BJ (cell line): ENCODE measurements around the gene DOCK4. TPM values are rescaled to one million over a fixed set of nuclear protein-coding genes. Genes with fewer than 3 reads are reported as not detected.
A peak's percentile ranks its signal among the peaks of the same experiment; 100 is the strongest.

Experiments
- CTCF ChIA-PET: fragments of 350-600 bp; formaldehyde crosslinking; extraction: SDS; loops from one replicate; lab custom pipeline; 2021; ENCODE audit warnings: antibody characterized with exemption, inconsistent platforms; lab: Yijun Ruan, JAX
- POLR2A ChIA-PET: fragments of 300-600 bp; sonication (Branson Sonifier 250); formaldehyde crosslinking; extraction: SDS; loops from one replicate; lab custom pipeline; 2021; ENCODE audit warnings: antibody characterized with exemption; lab: Charles Lee
- DNase-seq: peaks from one replicate; pipeline ENCODE4 v3.0.0-alpha.2; 2011; ENCODE audit warnings: low read depth
- H3K27me3 ChIP-seq: 2 replicates; pipeline ENCODE4 v1.6.0; 2011; ENCODE audit warnings: low read length; ENCODE audit not compliant: control insufficient read depth, insufficient read depth
- H3K36me3 ChIP-seq: 2 replicates; pipeline ENCODE4 v1.5.1; 2011; ENCODE audit warnings: low read length; ENCODE audit not compliant: control insufficient read depth, insufficient read depth
- H3K4me3 ChIP-seq: 2 replicates; pipeline ENCODE4 v1.5.1; 2011; ENCODE audit warnings: low read depth, mild to moderate bottlenecking, control low read depth, low read length
- polyA plus RNA-seq: library from polyadenylated mRNA; depleted of rRNA; stranded (reverse); fragments of >200 nt; gene quantifications from 2 replicates; pipeline ENCODE4 v1.2.3, GENCODE V29; 2011
- TF ChIP-seq, protein P1 (sequence below): IDR thresholded peaks from 2 replicates; pipeline ENCODE4 v1.5.1; 2011; ENCODE audit warnings: low read depth, mild to moderate bottlenecking, control low read depth, inconsistent platforms, low read length, moderate library complexity; ENCODE audit not compliant: insufficient read depth

The DOCK4 gene
- polyA plus RNA-seq, 1 experiment: 0.15 TPM

DNA sequence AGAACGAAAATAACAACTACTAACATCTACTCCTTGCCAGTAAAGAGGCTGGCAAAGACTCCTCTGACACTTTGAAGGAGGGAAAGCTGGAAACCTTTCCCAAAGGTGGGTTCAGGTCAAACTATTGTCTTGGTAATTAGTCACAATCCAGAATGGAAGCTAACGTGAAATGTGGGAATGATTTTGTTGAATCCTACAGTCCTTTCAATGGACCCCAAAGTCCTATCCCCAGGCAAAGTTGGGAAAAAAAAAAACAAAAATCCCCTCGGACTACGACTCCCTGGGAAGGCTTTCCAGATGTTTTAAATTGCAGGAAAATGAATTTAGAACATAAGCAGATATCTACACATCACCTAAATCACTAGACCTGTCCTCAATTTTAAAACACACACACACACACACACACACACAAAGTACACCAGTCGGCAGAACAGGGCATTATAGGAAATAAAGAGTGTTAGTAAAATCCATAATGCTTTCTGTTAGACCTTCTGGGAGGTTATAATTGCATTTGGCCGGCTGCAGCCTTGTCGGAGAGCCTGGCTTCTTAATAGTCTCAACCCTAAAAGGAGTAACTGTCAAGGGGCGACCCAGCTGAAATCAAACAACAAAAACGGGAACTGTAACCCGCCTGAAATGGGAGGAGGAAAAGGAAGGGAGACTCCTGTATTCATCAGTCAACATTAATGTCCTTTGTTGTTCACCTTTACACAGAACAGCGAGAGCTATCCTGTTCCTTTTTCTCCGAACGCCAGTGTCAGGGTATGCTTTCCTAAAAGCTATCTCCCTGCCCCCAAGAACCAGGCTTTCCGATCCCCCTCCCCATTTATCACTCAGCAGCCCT, 1.5 kb downstream of the DOCK4 start:
- peak overlapping the region; percentile 80 for H3K4me3 ChIP-seq
- DNase-seq: no peak
- TF ChIP-seq, protein P1, sequence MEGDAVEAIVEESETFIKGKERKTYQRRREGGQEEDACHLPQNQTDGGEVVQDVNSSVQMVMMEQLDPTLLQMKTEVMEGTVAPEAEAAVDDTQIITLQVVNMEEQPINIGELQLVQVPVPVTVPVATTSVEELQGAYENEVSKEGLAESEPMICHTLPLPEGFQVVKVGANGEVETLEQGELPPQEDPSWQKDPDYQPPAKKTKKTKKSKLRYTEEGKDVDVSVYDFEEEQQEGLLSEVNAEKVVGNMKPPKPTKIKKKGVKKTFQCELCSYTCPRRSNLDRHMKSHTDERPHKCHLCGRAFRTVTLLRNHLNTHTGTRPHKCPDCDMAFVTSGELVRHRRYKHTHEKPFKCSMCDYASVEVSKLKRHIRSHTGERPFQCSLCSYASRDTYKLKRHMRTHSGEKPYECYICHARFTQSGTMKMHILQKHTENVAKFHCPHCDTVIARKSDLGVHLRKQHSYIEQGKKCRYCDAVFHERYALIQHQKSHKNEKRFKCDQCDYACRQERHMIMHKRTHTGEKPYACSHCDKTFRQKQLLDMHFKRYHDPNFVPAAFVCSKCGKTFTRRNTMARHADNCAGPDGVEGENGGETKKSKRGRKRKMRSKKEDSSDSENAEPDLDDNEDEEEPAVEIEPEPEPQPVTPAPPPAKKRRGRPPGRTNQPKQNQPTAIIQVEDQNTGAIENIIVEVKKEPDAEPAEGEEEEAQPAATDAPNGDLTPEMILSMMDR: no peak
- POLR2A ChIA-PET: interaction anchor here (0.6 kb wide), 2 partner anchors 12 to 156 kb away, joined by 3 to 4 read pairs; no protein-coding TSS in a partner anchor
- H3K36me3 ChIP-seq: no peaks in the 10 kb centered on the region
- H3K27me3 ChIP-seq: no peaks in the 10 kb centered on the region; the same call in 1 of the 2 replicates
- CTCF ChIA-PET: interaction anchor here (1.0 kb wide), 1 partner anchor 10 kb away, joined by 3 read pairs; no protein-coding TSS in a partner anchor

DNA sequence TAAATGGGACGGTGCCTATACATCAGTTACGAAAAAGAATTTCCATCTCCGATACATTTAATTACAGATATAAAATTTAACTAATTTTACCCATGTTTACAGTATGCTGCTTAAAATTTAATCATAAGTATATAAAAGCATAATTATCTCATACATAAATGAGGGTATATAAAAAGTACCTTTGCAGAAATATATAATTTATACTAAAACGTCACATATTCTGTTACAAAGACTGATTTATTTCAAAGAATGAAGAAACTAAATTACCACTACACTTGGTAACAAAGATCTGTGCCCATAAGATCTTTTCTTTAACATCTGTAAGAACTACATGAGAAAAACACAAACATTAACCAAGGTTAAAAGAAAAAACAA, 2.8 kb downstream of the DOCK4 start:
- TF ChIP-seq, protein P1: no peak
- DNase-seq: no peak
- H3K4me3 ChIP-seq: no peak overlapping the region
- ChIA-PET POLR2A (no interaction called here), CTCF (interaction anchor here (0.9 to 1.1 kb wide), 2 partner anchors 9 to 167 kb away, joined by 3 read pairs; no protein-coding TSS in a partner anchor)
- H3K27me3 ChIP-seq: no peaks in the 10 kb centered on the region; the same call in 1 of the 2 replicates
- no peaks in the 10 kb centered on the region for H3K36me3 ChIP-seq

DNA sequence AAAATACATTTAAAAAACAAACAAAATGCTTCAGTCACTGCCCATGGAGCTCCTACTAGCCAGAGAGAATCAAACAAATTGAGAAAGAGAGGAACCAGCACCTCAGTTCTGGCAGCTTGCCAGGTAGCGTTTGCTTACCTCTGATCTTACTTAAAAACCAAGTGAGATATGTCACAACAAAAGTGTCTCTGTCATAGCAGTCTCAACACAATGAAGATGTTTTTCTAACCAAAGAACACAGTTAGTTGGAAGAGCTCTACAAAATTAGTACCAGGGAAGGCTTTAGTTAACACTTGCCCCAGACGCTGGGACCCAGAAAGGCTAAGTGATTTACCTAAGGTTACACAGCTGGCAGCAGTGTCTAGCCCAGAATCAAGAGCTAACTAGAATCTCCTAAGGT, 3.4 kb downstream of the DOCK4 start:
- no peaks in the 10 kb centered on the region; the same call in 1 of the 2 replicates for H3K27me3 ChIP-seq
- DNase-seq: no peak
- CTCF ChIA-PET: interaction anchor here (0.6 to 1.1 kb wide), 2 partner anchors 126 to 168 kb away, joined by 3 read pairs; no protein-coding TSS in a partner anchor
- H3K36me3 ChIP-seq: no peaks in the 10 kb centered on the region
- TF ChIP-seq, protein P1: no peak
- POLR2A ChIA-PET: no interaction called here
- H3K4me3 ChIP-seq: no peak overlapping the region

DNA sequence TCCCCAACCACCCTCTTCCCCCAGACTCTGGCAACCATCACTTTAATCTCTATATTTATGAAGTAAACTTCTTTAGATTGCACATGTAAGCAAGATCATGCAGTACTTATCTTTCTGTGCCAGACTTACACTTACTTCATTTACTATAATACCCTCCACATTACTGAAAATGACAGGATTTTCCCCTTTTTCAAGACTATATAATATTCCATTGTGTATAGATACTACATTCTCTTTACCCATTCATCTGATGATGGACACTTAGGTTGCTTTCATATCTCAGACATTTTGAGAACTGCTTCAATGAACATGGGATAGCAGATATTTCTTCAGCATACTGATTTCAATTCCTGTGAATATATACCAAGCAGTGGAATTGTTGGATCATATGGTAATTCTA, 4.4 kb downstream of the DOCK4 start:
- Histone ChIP-seq H3K4me3 (no peak overlapping the region), H3K36me3 (no peaks in the 10 kb centered on the region), H3K27me3 (no peaks in the 10 kb centered on the region; the same call in 1 of the 2 replicates)
- no peak for DNase-seq
- POLR2A ChIA-PET: no interaction called here
- TF ChIP-seq, protein P1: no peak
- CTCF ChIA-PET: no interaction called here

DNA sequence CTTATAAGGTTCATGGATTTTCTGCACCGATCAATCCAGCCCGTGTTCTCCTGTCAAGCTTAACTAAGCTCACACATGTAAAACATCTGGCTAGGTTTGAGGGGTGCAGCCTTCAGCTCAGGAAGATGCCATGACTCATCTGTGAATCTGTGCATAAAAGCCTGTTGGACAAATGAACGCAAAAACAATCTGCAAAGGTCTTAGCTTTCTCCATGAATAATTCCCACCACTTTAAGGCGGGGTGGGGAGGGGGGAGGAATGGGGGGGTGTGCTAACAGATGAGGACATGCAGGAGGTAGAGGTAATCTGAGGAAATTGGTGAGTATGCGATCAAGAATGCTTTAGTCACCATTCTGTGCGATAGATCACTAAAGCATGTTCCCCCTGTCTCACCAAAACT, 4.8 kb downstream of the DOCK4 start:
- H3K36me3 ChIP-seq: no peaks in the 10 kb centered on the region
- H3K4me3 ChIP-seq: no peak overlapping the region
- ChIA-PET POLR2A (no interaction called here), CTCF (no interaction called here)
- DNase-seq: no peak
- H3K27me3 ChIP-seq: no peaks in the 10 kb centered on the region; the same call in 1 of the 2 replicates
- TF ChIP-seq, protein P1: no peak
